Activated T-helper 2 cell treated with anti-CD3 and anti-CD28 coated beads, Interferon-gamma antibody, Interleukin-2, Interleukin-4, amounts not matched to agents 10 μg/mL and 5 μg/mL and 100 μg/mL, durations not matched to agents 14 hours and 24 hours and 36 hours (primary cell): ENCODE measurements around the gene EYA4. TPM values are rescaled to one million over a fixed set of nuclear protein-coding genes. Genes with fewer than 3 reads are reported as not detected.

ENCODE experiments used
- DNase-seq: peaks from one replicate; pipeline ENCODE4 v3.0.0; 2021; ENCODE audit warnings: low spot score
- H3K27ac Mint-ChIP-seq: one replicate; pipeline ENCODE4 v1.8.0; 2021; ENCODE audit warnings: mixed read lengths
- H3K27me3 Mint-ChIP-seq: one replicate; pipeline ENCODE4 v1.8.0; 2021; ENCODE audit warnings: low read depth, mixed read lengths
- H3K36me3 Mint-ChIP-seq: one replicate; pipeline ENCODE4 v1.8.0; 2021; ENCODE audit warnings: low read depth, mixed read lengths
- H3K4me1 Mint-ChIP-seq: one replicate; pipeline ENCODE4 v1.8.0; 2021; ENCODE audit warnings: low read depth, mixed read lengths
- H3K4me3 Mint-ChIP-seq: one replicate; pipeline ENCODE4 v1.8.0; 2021; ENCODE audit warnings: low read depth, mild to moderate bottlenecking, moderate library complexity, mixed read lengths
- H3K9me3 Mint-ChIP-seq: one replicate; pipeline ENCODE4 v1.8.0; 2021; ENCODE audit warnings: mixed read lengths
- intact Hi-C: fragments of 100-400 bp; cut with micrococcal nuclease; formaldehyde crosslinking; loops from one replicate; pipeline ENCODE4 v1.15.1; 2023
- total RNA-seq: library from RNA; stranded (reverse); gene quantifications from 2 replicates; pipeline ENCODE4 v1.2.3, GENCODE V29; 2022

EYA4 gene
- total RNA-seq, 1 donor from 2014 or later, result not detected

- no peak overlapping the region for H3K4me3 Mint-ChIP-seq
- no peaks in the 10 kb centered on the region for H3K27me3 Mint-ChIP-seq
- no peak overlapping the region for H3K27ac Mint-ChIP-seq
- no peak for DNase-seq
- no peaks in the 10 kb centered on the region for H3K4me1 Mint-ChIP-seq
- H3K36me3 Mint-ChIP-seq, result no peaks in the 10 kb centered on the region
- intact Hi-C loops, result no loop called here
- no peaks in the 10 kb centered on the region for H3K9me3 Mint-ChIP-seq
Measured at GRCh38 chr6:133277228-133277899, 36.2 kb downstream of the EYA4 start.

- no peak for DNase-seq
- H3K27me3 Mint-ChIP-seq, result no peaks in the 10 kb centered on the region
- intact Hi-C loops, result no loop called here
- no peak overlapping the region for H3K27ac Mint-ChIP-seq
- H3K4me3 Mint-ChIP-seq, result no peak overlapping the region
- no peaks in the 10 kb centered on the region for H3K9me3 Mint-ChIP-seq
- no peaks in the 10 kb centered on the region for H3K36me3 Mint-ChIP-seq
- no peaks in the 10 kb centered on the region for H3K4me1 Mint-ChIP-seq
Measured at GRCh38 chr6:133277900-133278545, 36.9 kb downstream of the EYA4 start.

- Mint-ChIP-seq H3K4me1 (no peaks in the 10 kb centered on the region), H3K36me3 (no peaks in the 10 kb centered on the region), H3K27ac (no peak overlapping the region), H3K4me3 (no peak overlapping the region), H3K9me3 (no peaks in the 10 kb centered on the region), H3K27me3 (peaks cover 1% of the 10 kb centered on the region)
- intact Hi-C loops, result no loop called here
- no peak for DNase-seq
Measured at GRCh38 chr6:133286765-133287164, 45.6 kb downstream of the EYA4 start.

DNA sequence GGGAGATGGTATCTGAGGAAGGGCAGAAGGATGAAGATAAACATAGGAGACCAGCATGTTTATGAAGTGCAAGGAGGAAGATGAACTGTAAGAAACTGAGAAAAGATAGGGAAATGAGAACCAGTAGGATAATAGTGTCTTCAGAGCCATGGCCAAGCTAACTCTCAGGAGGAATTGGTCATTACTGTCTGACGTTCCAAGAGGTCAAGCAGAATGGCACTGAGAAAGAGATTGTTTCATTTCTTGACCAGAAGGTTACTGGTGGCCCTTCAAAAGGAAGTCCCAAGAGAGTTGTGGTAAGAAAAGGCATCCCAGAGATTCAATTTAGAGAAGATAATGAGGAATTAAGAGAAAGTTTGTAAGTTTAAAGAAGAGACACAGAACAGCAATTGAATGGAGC lies 47.5 kb downstream of the EYA4 start:
- H3K4me1 Mint-ChIP-seq, result no peaks in the 10 kb centered on the region
- no peak overlapping the region for H3K27ac Mint-ChIP-seq
- no peak for DNase-seq
- intact Hi-C loops, result no loop called here
- H3K9me3 Mint-ChIP-seq, result no peaks in the 10 kb centered on the region
- peaks cover 1% of the 10 kb centered on the region for H3K27me3 Mint-ChIP-seq
- H3K36me3 Mint-ChIP-seq, result no peaks in the 10 kb centered on the region
- H3K4me3 Mint-ChIP-seq, result no peak overlapping the region

DNA sequence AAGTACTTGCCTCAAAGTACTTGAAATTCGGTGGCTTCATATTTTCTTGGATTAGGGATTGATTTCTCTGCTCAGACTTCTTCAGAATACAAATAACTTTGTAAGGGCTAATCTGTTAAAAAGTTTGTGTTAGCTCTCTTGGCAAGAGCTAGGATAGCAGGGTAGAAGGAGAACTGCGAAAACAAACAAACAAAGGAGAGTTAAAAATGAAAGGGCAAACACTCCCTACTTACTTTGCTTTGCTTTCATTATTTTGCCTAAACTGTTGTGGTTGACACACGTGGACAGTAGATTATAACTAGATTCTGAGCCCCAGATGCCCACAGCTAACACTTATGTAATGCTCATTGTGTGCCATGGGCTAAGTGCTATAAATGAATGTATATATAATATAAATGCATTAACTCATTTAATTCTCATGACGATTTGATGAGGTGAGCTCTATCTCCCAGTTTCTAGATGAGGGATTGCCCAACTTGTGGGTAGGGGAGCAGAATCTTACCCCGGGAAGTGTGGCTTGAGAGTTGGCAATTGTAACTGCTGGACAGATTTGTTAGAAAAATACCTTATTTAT lies 48.7 kb downstream of the EYA4 start:
- Mint-ChIP-seq H3K4me1 (no peaks in the 10 kb centered on the region), H3K27ac (no peak overlapping the region), H3K4me3 (no peak overlapping the region), H3K27me3 (peaks cover 1% of the 10 kb centered on the region), H3K9me3 (no peaks in the 10 kb centered on the region), H3K36me3 (no peaks in the 10 kb centered on the region)
- intact Hi-C loops, result no loop called here
- no peak for DNase-seq

DNA sequence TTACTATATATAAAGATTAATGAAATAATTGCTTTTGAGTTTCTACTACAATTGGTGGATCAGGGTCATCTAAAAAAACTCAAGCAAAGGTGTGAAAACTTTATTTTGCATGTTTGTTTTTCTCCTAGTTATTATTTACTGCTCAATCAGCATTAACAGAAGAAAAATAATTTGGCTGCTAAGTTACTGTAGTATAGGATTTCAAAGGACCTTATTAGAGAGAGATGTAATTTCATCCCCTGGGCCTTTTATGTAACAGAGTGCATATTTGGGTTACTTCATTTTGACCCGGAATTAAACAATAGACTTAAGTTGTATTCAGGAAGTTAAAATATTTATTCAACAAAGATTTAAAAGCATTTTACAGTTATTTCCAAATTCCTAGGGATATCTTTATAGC lies 49.8 kb downstream of the EYA4 start:
- Mint-ChIP-seq H3K36me3 (no peaks in the 10 kb centered on the region), H3K27me3 (peaks cover 1% of the 10 kb centered on the region), H3K4me3 (no peak overlapping the region), H3K27ac (no peak overlapping the region), H3K4me1 (no peaks in the 10 kb centered on the region), H3K9me3 (no peaks in the 10 kb centered on the region)
- intact Hi-C loops, result no loop called here
- no peak for DNase-seq

DNA sequence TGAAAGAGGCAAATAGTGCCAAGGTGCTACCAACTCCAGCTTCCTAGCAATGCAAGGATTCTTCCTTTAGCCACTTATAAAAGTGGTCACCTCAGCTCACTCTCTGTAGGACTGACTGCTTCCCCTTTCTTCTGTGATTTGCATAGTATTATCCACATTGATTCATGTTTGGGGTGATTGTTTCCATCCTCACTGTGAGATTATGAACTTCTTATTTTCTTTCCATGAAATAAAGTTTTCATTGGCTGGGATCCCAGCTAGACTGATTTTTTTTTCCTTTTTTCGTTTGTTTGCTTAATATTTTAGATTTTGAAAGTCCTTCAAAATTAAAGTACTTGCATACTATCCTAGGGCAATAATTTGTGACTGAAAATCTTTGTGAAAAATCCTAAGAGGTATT lies 50.5 kb downstream of the EYA4 start:
- Mint-ChIP-seq H3K4me1 (no peaks in the 10 kb centered on the region), H3K36me3 (no peaks in the 10 kb centered on the region), H3K27me3 (peaks cover 1% of the 10 kb centered on the region), H3K9me3 (no peaks in the 10 kb centered on the region), H3K27ac (no peak overlapping the region), H3K4me3 (no peak overlapping the region)
- DNase-seq, result no peak
- intact Hi-C loops, result no loop called here

GRCh38 chr6:133297657-133298056 lies 56.5 kb downstream of the EYA4 start:
- H3K9me3 Mint-ChIP-seq, result no peaks in the 10 kb centered on the region
- H3K36me3 Mint-ChIP-seq, result no peaks in the 10 kb centered on the region
- no peaks in the 10 kb centered on the region for H3K27me3 Mint-ChIP-seq
- no peak for DNase-seq
- no peak overlapping the region for H3K27ac Mint-ChIP-seq
- no peaks in the 10 kb centered on the region for H3K4me1 Mint-ChIP-seq
- intact Hi-C loops, result no loop called here
- no peak overlapping the region for H3K4me3 Mint-ChIP-seq

- H3K36me3 Mint-ChIP-seq, result no peaks in the 10 kb centered on the region
- H3K4me3 Mint-ChIP-seq, result no peak overlapping the region
- DNase-seq, result no peak
- no peaks in the 10 kb centered on the region for H3K27me3 Mint-ChIP-seq
- intact Hi-C loops, result no loop called here
- no peak overlapping the region for H3K27ac Mint-ChIP-seq
- no peaks in the 10 kb centered on the region for H3K4me1 Mint-ChIP-seq
- no peaks in the 10 kb centered on the region for H3K9me3 Mint-ChIP-seq
Measured at GRCh38 chr6:133298335-133298734, 57.2 kb downstream of the EYA4 start.

DNA sequence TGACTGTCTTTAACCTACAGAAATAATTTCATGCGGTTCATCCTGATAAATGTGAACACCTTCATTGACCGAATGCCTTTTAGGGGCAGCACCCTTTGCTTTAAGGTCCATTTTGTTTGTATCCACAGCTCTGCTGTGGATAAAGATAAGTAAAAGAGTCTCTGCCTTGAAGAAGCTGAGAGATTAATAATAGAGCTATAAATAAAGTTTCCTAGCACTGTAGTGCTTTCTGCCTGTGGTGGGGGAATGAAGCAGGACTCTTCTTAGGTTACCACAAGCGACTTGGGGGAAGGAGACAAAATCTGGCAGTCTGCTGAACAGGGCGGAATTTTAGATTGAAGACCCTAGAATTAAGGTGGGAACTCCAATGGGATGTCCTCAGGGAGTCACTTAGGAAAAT lies 57.6 kb downstream of the EYA4 start:
- H3K27ac Mint-ChIP-seq, result no peak overlapping the region
- DNase-seq, result no peak
- no peaks in the 10 kb centered on the region for H3K4me1 Mint-ChIP-seq
- no peak overlapping the region for H3K4me3 Mint-ChIP-seq
- H3K27me3 Mint-ChIP-seq, result no peaks in the 10 kb centered on the region
- no peaks in the 10 kb centered on the region for H3K36me3 Mint-ChIP-seq
- H3K9me3 Mint-ChIP-seq, result no peaks in the 10 kb centered on the region
- intact Hi-C loops, result no loop called here

GRCh38 chr6:133300896-133301295 lies 59.7 kb downstream of the EYA4 start:
- H3K27me3 Mint-ChIP-seq, result no peaks in the 10 kb centered on the region
- no peak overlapping the region for H3K27ac Mint-ChIP-seq
- no peak for DNase-seq
- no peaks in the 10 kb centered on the region for H3K9me3 Mint-ChIP-seq
- intact Hi-C loops, result no loop called here
- no peak overlapping the region for H3K4me3 Mint-ChIP-seq
- no peaks in the 10 kb centered on the region for H3K4me1 Mint-ChIP-seq
- H3K36me3 Mint-ChIP-seq, result no peaks in the 10 kb centered on the region

DNA sequence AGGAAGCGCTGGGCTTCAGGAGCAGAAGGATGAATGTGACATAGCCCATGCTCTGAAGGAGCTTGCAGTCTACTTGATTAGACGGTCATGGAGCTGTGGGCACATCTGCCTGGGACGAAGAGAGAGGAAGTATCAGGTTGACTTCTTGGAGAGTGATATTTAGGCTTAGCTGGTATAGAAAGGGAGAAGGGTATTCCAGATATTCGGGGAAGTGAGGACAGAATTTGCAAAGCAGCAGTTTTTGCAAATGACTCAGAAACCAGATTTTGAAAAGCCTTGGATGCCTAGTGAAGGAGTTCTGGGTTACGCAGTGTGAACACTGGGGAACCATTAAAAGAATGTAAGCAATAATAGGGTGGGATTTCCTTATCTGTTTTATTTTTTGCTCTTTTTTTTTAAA lies 60.7 kb downstream of the EYA4 start:
- no peak for DNase-seq
- H3K36me3 Mint-ChIP-seq, result no peaks in the 10 kb centered on the region
- no peaks in the 10 kb centered on the region for H3K27me3 Mint-ChIP-seq
- H3K4me3 Mint-ChIP-seq, result no peak overlapping the region
- intact Hi-C loops, result no loop called here
- no peaks in the 10 kb centered on the region for H3K4me1 Mint-ChIP-seq
- H3K9me3 Mint-ChIP-seq, result no peaks in the 10 kb centered on the region
- no peak overlapping the region for H3K27ac Mint-ChIP-seq

DNA sequence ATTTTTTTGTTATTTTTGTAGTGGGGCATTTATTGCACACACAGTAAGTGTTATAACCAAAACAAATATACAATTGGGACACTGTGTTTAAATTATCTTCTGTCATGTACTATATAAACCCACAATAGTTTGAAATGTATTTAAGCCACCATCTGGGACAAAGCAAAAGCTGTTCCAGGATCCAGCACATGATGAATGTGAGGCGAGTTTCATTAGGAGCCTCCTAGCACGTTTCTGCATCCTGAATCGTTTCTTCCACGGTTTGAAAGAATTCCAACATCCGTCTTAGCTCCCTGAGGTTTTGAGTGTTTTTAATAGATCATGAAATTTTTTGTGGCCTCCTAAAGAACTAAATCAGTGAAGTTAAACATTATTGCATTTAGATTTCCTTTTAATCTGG lies 65.8 kb downstream of the EYA4 start:
- H3K4me1 Mint-ChIP-seq, result no peaks in the 10 kb centered on the region
- H3K36me3 Mint-ChIP-seq, result no peaks in the 10 kb centered on the region
- H3K4me3 Mint-ChIP-seq, result no peak overlapping the region
- intact Hi-C loops, result no loop called here
- DNase-seq, result no peak
- no peaks in the 10 kb centered on the region for H3K9me3 Mint-ChIP-seq
- no peak overlapping the region for H3K27ac Mint-ChIP-seq
- no peaks in the 10 kb centered on the region for H3K27me3 Mint-ChIP-seq
